Non-pigmented ciliary epithelial cell (primary cell): ENCODE data around the gene C5orf58.
"Not testable (repeated sequence)": the region's sequence is repeated elsewhere in the genome, so short reads cannot be mapped to it uniquely, and the experiment has no call there.

Experiments used
- DNase-seq: peaks from one replicate; pipeline ENCODE4 v3.0.0-alpha.2; 2010; ENCODE audit warnings: low read depth

Gene C5orf58

GRCh38 chr5:170223906-170224305 is 8.9 kb upstream of the C5orf58 start:
- no peak for DNase-seq

GRCh38 chr5:170225326-170226128 is 7.3 kb upstream of the C5orf58 start:
- DNase-seq: peak; percentile 20

DNA sequence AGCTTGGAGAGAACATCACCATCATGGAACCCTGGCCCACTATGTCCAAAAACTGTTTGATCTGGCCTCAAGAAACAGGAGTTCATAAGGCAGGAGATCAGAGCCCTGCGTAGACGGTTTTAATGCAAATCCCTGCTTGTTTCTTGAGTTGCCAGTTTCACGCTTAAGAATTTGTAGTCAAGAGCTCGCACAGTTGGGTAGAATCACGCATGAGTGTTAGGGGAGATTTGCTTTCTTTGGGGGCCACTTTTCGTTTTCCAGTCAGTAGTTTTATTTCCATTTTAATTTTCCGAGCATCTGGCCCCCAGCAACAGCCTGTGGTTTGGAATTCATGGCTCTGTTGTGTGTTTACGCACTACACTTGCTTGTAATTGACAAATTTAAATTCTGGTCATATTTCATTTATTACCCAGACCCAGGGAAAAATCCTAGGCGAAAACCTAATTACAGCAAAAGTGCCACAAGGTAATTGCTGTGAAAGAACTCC is 6.6 kb upstream of the C5orf58 start:
- no peak for DNase-seq

DNA sequence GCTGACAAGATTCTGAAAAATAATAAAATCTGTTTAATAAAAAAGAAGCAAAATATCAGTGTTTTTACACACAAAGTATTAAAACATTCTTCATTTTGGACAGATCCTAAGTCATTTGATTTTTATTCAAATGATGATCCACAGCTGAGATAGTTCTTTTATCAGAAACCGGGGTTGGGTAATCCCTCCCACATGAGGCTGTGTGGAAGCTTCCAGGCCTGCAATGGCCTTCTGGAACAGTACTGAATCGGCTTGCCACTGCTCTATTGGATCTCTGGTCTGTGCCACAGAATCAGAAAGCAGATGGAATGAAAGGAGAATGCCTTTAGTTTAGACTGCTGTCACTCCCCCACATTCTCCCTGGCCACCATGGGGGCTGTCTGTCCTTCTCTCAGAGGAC is 6.1 kb upstream of the C5orf58 start:
- DNase-seq: no peak

DNA sequence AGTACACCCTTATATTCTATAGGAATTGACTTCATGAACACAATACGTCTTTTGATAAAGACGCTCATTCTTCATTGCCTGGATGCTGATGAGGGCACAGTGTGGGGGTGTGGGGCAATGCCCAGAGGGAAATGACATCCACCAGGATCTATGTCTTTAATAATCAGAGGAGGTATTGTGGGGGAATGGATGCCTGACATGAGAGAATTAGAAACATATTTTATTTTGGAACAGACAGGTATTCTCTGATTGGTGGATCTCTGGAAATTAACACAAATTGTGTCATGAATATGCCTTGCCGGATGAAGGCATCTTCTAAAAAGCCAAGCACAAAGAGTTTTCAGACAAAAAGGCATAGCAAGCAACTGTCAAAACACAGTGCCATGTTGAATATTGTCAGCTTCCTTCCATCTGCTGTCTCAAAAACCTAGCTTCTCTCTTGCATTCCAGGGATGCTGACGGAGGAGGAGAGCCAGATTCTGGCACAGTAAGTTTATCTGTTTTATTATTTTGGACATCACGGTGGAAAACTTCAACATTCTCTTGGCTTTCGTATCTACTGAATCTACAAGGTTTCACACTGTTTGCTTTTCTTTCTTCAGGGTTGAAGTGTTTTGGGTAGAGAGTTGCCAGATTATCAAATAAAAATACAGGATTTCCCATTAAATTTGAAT is 3.9 kb upstream of the C5orf58 start:
- no peak for DNase-seq

DNA sequence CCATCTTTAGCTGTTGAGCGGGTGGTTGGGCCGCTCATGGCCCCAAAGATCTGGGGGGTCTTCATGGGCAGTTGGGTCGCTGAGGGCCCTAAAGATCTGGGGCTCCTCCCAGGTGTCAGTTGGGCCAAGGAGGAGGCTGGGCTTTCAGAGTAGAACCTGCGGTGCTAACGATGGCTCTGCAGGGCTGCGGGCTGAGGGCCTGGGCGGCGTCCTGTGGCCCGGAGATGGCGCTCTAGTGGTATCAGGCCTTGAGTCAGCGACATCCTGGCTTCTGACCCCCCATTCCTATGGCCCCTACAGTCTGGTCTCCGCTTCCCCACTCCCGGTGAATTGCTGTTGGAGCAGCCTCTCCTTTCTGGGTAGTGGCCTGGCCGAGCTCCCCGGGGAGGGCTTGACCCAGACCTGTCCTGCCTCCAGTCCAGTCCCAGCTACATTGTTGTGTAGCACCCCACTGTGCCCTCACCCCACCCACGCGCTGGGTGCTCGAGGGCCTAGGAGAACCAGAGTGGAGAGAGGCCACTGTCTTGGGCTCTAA is 640 bp downstream of the C5orf58 start:
- DNase-seq: no peak

- no peak for DNase-seq
Measured at GRCh38 chr5:170235876-170236864, 3.4 kb downstream of the C5orf58 start.

DNA sequence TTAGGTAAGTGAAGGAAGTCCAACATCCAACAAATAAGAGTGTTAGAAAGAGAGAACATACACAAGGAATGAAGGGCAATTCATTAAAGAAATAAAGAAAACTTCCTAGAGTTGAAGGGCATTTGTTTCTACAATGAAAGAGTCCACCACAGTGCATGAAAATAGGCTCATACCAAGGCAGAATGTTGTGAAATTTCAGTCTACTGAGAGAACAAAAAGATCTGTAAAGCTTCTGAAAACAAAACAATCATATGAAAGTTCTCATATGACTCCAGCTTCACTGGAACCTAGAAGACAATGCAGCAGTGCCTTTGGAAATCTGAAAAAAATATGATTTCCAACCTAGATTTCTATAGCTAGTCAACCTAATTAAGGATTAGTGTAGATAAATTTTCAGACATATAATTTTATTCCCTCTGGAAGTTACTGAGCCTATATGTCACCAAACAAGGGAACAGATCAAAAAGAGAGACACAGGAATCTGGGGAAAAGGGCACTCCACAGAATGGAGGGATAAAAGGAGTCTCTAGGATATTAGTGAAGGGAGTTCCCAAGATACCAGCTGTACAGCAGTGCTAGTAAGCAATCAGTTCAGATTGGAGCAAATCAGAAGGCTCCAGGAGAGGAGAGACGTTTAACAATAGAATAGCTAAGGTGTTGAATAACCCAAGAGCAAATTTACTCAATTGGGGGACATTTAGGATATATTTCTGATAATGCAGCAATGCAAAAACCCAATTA is 5.8 kb downstream of the C5orf58 start:
- DNase-seq: no peak

DNA sequence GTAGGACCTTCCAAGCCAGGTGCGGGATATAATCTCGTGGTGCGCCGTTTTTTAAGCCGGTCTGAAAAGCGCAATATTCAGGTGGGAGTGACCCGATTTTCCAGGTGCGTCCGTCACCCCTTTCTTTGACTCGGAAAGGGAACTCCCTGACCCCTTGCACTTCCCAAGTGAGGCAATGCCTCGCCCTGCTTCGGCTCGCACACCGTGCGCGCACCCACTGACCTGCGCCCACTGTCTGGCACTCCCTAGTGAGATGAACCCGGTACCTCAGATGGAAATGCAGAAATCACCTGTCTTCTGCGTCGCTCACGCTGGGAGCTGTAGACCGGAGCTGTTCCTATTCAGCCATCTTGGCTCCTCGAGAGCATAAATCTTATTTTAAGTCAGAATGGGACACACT is 12.7 kb downstream of the C5orf58 start:
- DNase-seq: not testable (repeated sequence)

- DNase-seq: no peak
Measured at GRCh38 chr5:170246126-170246870, 13.5 kb downstream of the C5orf58 start.

- DNase-seq: no peak
Measured at GRCh38 chr5:170247363-170247762, 14.6 kb downstream of the C5orf58 start.

- no peak for DNase-seq
Measured at GRCh38 chr5:170248172-170248930, 15.6 kb downstream of the C5orf58 start.

DNA sequence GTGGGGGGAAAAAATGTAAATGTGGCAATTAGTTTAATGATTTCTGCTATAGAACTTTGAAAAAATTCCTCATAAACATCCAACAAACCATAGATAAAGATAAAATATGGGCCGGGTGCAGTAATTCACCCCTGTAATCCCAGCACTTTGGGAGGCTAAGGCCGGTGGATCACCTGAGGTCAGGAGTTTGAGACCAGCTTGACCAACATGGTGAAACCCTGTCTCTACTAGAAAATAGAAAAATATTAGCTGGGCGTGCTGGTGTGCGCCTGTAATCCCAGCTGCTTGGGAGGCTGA is 16.1 kb downstream of the C5orf58 start:
- not testable (repeated sequence) for DNase-seq

DNA sequence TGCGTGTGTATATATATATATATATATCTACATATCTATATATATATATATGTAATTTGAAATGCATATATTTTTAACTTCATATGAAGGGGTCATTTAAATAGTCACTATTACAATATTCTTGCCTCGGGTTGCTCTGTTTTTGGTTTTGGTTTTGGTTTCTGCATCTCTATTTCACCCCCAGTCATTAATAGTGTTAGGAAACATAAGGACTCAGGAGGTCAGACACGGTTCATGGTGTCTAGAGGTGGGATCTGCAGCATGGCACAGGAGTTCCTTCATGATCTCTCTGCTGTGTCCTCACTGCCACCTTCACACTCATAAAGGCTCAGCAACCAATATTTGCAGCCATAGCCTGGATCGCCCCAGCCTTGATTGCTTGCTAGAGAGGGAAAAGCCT is 16.6 kb downstream of the C5orf58 start:
- no peak for DNase-seq

DNA sequence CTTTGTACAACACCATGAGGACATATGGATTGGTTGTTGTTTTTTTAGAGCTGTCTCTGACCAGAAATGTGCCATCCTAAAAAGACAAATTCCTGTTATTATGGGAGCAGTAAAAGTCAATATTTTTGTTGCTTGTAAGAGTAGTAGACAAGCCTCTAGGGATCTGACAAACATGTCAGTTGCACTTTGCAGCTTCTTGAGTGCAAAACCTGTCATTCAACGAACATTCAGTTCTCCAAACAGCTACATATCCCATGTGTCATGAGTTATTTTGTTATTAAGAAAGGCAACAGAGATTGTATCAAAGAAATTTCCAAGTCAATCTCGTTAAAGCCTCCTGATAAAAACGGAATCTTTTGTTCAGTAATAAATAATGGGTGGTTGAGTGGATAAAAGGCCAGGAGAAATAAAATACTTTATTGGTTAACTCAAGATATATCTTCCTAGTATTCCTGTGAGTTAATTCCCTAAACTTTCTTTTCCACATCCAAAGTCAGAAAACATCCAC is 18.1 kb downstream of the C5orf58 start:
- no peak for DNase-seq

DNA sequence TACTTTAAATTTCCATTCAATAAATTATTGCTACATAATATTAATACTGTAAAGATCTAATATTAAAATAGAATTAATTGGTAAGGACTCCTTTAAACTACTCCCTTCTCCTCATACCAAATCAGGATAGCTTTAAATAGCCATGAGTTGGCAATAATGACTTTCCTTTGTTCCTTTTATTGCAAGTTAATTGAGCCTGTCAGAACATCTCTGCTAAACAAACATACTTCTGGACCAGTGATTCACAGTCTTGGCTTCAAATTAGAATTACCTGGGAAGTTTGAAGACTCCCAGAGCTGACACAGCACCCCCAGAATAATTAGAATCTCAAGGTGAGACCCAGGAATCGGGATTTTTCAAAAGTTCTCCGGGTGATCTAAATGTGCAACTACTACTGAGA is 18.7 kb downstream of the C5orf58 start:
- DNase-seq: no peak

- no peak for DNase-seq
Measured at GRCh38 chr5:170252109-170252508, 19.3 kb downstream of the C5orf58 start.

DNA sequence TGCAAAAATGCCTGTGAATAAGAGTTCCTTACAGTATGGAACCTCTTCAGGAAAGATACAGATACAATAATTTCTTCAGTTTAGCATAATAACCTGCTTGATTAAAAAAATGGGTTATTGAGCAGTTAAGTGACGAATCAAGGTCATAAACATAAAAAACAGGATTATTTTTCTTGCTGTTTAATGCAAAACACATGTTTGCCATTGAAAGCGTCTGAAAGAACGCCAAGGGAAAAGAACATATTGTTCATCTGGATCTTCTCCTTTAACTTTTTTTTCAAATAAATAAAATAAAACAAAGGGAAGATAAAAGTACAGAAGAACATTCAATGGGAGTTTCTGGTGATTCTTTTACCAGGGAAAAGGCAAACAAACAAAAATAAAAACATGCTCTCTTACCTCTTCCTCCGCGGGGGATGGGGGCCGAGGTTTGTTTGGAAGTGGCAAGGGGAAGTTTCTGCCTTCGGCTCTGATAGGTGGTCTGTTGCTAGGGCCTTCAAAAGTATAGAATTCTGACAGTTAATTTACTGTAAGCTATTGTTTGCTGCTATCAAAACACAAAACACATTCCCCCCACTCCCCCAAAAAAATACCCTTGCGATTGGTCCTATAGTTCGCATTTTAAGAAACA is 20.1 kb downstream of the C5orf58 start:
- DNase-seq: no peak

GRCh38 chr5:170254056-170254455 is 21.3 kb downstream of the C5orf58 start:
- DNase-seq: no peak
